Measurements from ENCODE around the gene SMIM29. TPM values are rescaled to one million over a fixed set of nuclear protein-coding genes. Genes with fewer than 3 reads are reported as not detected.

The SMIM29 gene
- total RNA-seq, 1 donor from 2014 or later = 13.9 TPM

DNA sequence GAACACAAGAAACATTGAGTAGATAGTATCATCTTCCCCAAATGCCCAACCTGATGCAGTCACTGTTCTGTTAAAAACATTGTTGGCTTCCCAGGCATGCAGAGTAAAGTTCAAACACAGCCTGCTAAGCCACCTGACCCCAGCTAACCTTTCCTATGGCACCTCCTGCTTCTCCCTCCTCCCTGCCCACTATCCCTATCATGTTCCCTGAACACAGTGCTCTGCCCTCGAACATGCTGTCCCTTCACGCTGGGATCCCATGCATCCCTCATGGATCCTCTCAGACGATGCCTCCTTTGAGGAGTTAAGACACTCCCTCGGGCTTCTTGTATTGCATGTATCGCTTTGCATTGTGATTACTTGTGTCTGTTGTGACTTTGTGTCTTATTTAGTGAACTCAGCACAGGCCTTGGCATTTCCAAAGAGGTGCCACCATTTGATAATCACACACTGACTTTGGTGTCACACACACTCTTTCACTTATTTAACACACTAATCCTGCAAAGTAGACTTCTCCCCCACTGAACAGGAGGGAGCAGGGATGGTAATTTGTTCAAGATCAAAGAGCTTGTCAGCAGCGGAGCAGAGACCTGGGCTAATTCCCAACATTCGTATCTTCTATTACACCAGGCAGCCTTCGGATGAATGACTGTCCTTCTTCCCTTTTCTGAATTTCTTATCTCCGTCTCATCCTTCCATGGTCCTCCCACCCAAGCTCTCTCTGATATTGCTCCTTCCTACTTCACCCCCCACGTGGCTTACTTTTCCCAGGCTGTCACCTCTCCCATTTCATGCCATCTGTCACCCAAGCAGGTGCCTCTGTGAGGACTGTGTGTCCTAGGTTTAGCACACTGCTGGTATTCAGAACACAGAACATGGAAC, 28.3 kb upstream of the SMIM29 start:
- Mint-ChIP-seq H3K4me1 (ENCODE audit: low read depth, unreplicated experiment) (peaks cover 2% of the 10 kb centered on the region), H3K27ac (ENCODE audit: unreplicated experiment) (no peak overlapping the region), H3K9me3 (ENCODE audit: unreplicated experiment) (no peaks in the 10 kb centered on the region), H3K36me3 (ENCODE audit: low read depth, unreplicated experiment) (peaks cover 33% of the 10 kb centered on the region), H3K27me3 (ENCODE audit: low read depth, unreplicated experiment) (no peaks in the 10 kb centered on the region), H3K4me3 (ENCODE audit: unreplicated experiment) (no peak overlapping the region)
- no peak overlapping the region for H3K9ac ChIP-seq (ENCODE audit: low read length)
- H3K36me3 ChIP-seq (ENCODE audit: insufficient read depth, low read length) = no peaks in the 10 kb centered on the region
- H3K4me3 ChIP-seq (ENCODE audit: insufficient read depth, low read depth, low read length) = no peak overlapping the region
- TF ChIP-seq, protein P1, sequence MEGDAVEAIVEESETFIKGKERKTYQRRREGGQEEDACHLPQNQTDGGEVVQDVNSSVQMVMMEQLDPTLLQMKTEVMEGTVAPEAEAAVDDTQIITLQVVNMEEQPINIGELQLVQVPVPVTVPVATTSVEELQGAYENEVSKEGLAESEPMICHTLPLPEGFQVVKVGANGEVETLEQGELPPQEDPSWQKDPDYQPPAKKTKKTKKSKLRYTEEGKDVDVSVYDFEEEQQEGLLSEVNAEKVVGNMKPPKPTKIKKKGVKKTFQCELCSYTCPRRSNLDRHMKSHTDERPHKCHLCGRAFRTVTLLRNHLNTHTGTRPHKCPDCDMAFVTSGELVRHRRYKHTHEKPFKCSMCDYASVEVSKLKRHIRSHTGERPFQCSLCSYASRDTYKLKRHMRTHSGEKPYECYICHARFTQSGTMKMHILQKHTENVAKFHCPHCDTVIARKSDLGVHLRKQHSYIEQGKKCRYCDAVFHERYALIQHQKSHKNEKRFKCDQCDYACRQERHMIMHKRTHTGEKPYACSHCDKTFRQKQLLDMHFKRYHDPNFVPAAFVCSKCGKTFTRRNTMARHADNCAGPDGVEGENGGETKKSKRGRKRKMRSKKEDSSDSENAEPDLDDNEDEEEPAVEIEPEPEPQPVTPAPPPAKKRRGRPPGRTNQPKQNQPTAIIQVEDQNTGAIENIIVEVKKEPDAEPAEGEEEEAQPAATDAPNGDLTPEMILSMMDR (IDR thresholded peaks at IDR 0.05; ENCODE audit: insufficient read depth, low read depth, low read length) = no peak
- TF ChIP-seq EZH2 (IDR thresholded peaks at IDR 0.05; ENCODE audit: insufficient read depth, low read length) = no peak
- DNase-seq (ENCODE audit: low read depth) = no peak
- no peak overlapping the region for H3K4me2 ChIP-seq (ENCODE audit: low read length)
- no peaks in the 10 kb centered on the region for H3K9me3 ChIP-seq (ENCODE audit: insufficient read depth, low read depth, low read length)
- FAIRE-seq = no peak
- H2AFZ ChIP-seq (ENCODE audit: low read depth, low read length) = no peak overlapping the region
- H3K27me3 ChIP-seq (ENCODE audit: insufficient read depth, low read length) = no peaks in the 10 kb centered on the region
- H3K4me1 ChIP-seq (ENCODE audit: insufficient read depth, low read length) = no peaks in the 10 kb centered on the region
- H4K20me1 ChIP-seq (ENCODE audit: insufficient read depth, low read length) = peaks cover 3% of the 10 kb centered on the region
- no peak overlapping the region for H3K27ac ChIP-seq (ENCODE audit: low read depth, low read length)
- H3K79me2 ChIP-seq (ENCODE audit: insufficient read depth, low read length) = no peaks in the 10 kb centered on the region

DNA sequence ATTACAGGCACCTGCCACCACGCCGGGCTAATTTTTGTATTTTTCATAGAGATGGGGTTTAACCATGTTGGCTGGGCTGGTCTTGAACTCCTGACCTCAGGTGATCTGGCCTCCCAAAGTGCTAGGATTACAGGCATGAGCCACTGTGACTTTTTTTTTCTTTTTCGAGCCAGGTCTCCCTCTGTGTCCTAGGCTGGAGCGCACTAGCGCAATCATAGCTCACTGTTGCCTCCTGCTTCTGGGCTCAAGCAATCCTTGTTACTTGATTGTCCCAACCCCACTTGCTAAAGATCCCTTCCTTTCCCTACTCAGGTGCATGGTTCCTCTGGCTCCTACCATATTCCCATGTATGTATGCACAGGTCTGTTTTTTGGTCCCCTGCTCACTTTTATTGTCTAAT, 27.4 kb upstream of the SMIM29 start:
- Histone ChIP-seq H3K27ac (ENCODE audit: low read depth, low read length) (no peak overlapping the region), H4K20me1 (ENCODE audit: insufficient read depth, low read length) (peaks cover 3% of the 10 kb centered on the region), H3K9ac (ENCODE audit: low read length) (no peak overlapping the region), H3K9me3 (ENCODE audit: insufficient read depth, low read depth, low read length) (no peaks in the 10 kb centered on the region), H3K27me3 (ENCODE audit: insufficient read depth, low read length) (no peaks in the 10 kb centered on the region), H3K36me3 (ENCODE audit: insufficient read depth, low read length) (no peaks in the 10 kb centered on the region), H2AFZ (ENCODE audit: low read depth, low read length) (no peak overlapping the region), H3K4me3 (ENCODE audit: insufficient read depth, low read depth, low read length) (no peak overlapping the region), H3K4me2 (ENCODE audit: low read length) (no peak overlapping the region), H3K4me1 (ENCODE audit: insufficient read depth, low read length) (no peaks in the 10 kb centered on the region), H3K79me2 (ENCODE audit: insufficient read depth, low read length) (no peaks in the 10 kb centered on the region)
- Mint-ChIP-seq H3K4me1 (ENCODE audit: low read depth, unreplicated experiment) (peaks cover 2% of the 10 kb centered on the region), H3K36me3 (ENCODE audit: low read depth, unreplicated experiment) (peaks cover 33% of the 10 kb centered on the region), H3K4me3 (ENCODE audit: unreplicated experiment) (no peak overlapping the region), H3K27me3 (ENCODE audit: low read depth, unreplicated experiment) (no peaks in the 10 kb centered on the region), H3K27ac (ENCODE audit: unreplicated experiment) (no peak overlapping the region), H3K9me3 (ENCODE audit: unreplicated experiment) (no peaks in the 10 kb centered on the region)
- DNase-seq (ENCODE audit: low read depth) = no peak
- FAIRE-seq = no peak
- TF ChIP-seq, protein P1 (IDR thresholded peaks at IDR 0.05; ENCODE audit: insufficient read depth, low read depth, low read length) = no peak
- TF ChIP-seq EZH2 (IDR thresholded peaks at IDR 0.05; ENCODE audit: insufficient read depth, low read length) = no peak
